Hindlimb muscle (tissue), 1 donor: ENCODE results near the gene DCDC2B. TPM values are rescaled to one million over a fixed set of nuclear protein-coding genes. Genes with fewer than 3 reads are reported as not detected.
A peak's percentile ranks its signal among the peaks of the same experiment; 100 is the strongest.
"Not testable (repeated sequence)": the region's sequence is repeated elsewhere in the genome, so short reads cannot be mapped to it uniquely, and the experiment has no call there.

Experiments used
- DNase-seq: peaks from one replicate; pipeline ENCODE4 v3.0.0-alpha.2; 2013
- polyA plus RNA-seq: library from polyadenylated mRNA; unstranded; fragments of 120-200 nt; gene quantifications from one replicate; pipeline ENCODE4 v1.2.1, GENCODE V29; 2013; ENCODE audit not compliant: insufficient read length

The DCDC2B gene
- 0.67 TPM for polyA plus RNA-seq

DNA sequence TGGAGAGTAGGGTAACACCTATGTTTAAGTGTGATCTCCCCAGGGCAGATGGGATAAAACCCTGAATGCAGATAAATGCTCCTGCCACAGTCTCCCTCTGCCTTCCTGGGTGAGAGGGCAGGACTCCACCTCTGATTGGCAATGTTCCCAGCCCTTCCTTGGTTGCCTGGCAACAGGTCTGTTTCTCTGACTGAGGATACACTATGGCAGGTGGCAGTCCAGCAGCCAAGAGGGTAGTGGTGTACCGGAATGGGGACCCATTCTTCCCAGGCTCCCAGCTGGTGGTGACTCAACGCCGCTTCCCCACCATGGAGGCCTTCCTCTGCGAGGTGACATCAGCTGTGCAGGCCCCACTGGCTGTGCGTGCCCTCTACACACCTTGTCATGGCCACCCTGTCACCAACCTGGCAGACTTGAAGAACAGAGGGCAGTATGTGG lies at the start of gene DCDC2B:
Gene DCDC2B (plus strand): TSS at position 199 of the 438 bp plus-strand sequence. CDS start 5 bp downstream, at position 204.
- DNase-seq, result no peak

- DNase-seq, result no peak
Measured at GRCh38 chr1:32159189-32159588, 49.7 kb upstream of the DCDC2B start.

GRCh38 chr1:32163405-32163804 lies 45.5 kb upstream of the DCDC2B start:
- DNase-seq, result no peak

DNA sequence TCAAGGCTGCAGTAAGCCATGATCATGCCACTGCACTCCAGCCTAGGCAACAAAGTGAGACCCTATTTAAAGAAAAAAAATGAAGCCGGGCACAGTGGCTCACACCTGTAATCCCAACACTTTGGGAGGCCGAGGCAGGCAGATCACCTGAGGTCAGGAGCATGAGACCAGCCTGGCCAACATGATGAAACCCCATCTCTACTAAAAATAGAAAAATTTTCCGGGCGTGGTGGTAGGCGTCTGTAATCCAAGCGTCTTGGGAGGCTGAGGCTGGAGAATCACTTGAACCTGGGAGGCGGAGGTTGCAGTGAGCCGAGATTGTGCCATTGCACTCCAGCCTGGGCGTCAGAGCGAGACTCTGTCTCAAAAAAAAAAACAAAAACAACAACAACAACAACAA lies 43.3 kb upstream of the DCDC2B start:
- not testable (repeated sequence) for DNase-seq

DNA sequence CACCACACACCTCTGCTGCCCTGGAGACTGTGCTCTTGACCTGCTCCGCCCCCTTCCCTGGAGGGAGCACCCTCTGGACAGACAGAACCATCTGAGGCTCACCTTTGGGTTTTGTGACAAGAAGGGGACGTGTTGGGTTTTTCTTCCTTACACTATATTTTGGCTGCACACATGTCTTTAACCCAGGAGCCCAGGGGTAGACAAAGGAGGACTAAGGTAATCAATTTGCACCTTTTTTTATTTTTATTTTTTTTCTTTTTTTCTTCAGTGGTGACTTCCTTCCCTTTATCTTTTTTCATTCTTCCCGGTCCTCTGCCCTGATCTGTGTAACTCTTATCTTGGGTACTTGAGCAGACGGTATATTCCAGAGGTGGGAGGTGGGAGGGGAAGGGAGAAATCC lies 37.9 kb upstream of the DCDC2B start:
- no peak for DNase-seq

- DNase-seq, result no peak
Measured at GRCh38 chr1:32172621-32173245, 36.2 kb upstream of the DCDC2B start.

GRCh38 chr1:32178380-32179192 lies 30.3 kb upstream of the DCDC2B start:
- DNase-seq, result no peak

GRCh38 chr1:32179193-32179442 lies 29.8 kb upstream of the DCDC2B start:
- no peak for DNase-seq

GRCh38 chr1:32179443-32180185 lies 29.3 kb upstream of the DCDC2B start, which contains the start of gene TXLNA:
TXLNA (plus strand) TSS chr1:32179675; CDS start chr1:32180346, 671 bp downstream.
- peak; percentile 95 for DNase-seq

- DNase-seq, result peak; percentile 40
Measured at GRCh38 chr1:32180186-32181060, 28.5 kb upstream of the DCDC2B start.

DNA sequence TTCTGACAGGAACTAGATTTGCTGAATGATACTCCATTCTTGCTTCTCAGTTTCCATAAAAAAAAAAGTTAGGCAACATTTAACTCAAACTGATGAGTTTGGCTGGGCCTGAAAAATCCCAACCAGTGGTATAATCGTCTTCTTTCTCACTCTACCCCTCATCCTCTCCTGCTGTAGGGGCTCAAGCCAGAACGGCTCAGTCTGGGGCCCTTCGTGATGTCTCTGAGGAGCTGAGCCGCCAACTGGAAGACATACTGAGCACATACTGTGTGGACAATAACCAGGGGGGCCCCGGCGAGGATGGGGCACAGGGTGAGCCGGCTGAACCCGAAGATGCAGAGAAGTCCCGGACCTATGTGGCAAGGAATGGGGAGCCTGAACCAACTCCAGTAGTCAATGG lies 27.8 kb upstream of the DCDC2B start:
- no peak for DNase-seq

GRCh38 chr1:32181563-32181962 lies 27.3 kb upstream of the DCDC2B start:
- DNase-seq, result no peak

DNA sequence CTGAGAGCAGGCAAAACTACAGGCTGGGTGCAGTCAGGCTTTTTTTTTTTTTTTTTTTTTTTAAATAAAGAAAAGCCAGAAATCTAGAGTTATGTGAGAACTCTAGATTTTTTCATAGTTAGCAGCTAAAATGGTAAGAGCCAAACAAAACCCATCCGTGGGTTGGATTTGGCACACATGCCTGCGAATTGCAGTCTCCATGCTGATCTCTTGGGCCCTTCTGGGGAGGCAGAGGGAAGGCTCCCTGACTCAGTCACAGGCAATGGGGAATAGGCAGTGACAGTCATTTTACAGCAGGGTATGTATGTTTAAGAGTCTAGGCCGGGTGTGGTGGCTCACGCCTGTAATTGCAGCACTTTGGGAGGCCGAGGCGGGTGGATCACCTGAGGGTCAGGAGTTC lies 26.8 kb upstream of the DCDC2B start:
- no peak for DNase-seq

DNA sequence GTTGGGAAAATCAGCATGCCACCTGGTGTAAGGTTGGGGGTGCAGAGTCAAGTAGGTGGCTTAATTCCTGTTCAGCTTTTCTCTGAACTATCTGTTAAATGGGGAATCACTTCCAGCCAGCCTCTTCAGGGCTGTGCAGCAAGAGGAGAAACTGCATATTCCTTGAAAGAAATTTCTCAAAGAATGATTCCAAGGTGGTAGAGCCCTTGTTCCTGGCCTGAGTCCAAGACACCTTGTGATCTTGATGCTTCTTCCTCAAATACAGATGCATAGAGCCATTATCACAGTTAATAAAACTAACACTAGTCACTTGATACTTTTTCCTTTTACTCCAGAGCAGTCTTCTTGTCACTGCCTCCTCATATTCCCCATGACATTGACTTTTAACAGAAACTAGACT lies 24.2 kb upstream of the DCDC2B start:
- no peak for DNase-seq

GRCh38 chr1:32186077-32186476 lies 22.8 kb upstream of the DCDC2B start:
- DNase-seq, result no peak

DNA sequence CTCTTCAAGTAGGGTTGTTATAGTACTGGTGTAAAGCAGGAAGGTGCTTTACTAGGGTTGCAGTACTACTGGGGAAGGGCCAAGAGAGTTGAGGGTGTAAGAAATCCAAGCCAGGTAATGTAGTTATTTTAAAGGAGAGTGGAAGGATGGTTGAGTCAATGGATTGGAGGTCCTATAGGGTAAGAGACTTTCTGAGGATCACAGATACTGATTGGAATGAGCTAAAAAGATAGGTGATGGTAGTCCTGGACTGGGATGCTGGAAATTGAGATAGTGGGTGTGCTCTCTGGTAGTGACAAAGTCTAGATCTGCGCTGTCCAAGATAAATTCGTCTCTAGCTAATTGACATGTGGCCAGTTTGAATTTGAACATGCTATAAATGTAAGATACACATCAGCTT lies 22.4 kb upstream of the DCDC2B start:
- no peak for DNase-seq

- DNase-seq, result no peak
Measured at GRCh38 chr1:32187850-32188249, 21.0 kb upstream of the DCDC2B start.

DNA sequence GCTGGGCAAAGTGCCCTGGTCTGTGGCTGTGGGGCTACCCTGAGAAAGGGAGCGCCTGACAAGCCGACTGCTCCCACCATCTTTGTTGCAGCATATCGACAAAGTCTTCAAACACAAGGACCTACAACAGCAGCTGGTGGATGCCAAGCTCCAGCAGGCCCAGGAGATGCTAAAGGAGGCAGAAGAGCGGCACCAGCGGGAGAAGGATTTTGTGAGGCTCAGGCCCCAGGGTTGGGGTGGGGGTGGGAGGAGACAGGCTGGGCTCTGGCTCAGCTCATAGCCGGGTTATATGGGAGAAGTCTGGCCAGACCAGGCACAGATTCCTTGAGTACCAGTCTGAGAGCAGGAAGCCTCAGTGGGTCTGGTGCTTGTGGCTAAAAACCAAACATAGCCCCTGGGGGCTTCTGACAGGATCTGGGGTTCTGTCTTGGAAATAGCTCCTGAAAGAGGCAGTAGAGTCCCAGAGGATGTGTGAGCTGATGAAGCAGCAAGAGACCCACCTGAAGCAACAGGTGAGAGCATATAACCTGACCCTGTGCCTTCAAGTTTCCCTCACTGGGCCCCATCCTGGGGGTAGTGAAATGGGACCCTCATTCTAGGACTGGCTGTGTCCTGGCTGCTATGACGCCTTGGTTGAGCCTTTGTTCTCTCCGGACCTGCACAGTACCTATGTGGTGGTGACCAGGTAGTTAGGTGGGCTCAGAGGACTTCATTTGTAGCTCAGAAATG lies 16.5 kb upstream of the DCDC2B start:
- no peak for DNase-seq

- no peak for DNase-seq
Measured at GRCh38 chr1:32194984-32195383, 13.9 kb upstream of the DCDC2B start.

DNA sequence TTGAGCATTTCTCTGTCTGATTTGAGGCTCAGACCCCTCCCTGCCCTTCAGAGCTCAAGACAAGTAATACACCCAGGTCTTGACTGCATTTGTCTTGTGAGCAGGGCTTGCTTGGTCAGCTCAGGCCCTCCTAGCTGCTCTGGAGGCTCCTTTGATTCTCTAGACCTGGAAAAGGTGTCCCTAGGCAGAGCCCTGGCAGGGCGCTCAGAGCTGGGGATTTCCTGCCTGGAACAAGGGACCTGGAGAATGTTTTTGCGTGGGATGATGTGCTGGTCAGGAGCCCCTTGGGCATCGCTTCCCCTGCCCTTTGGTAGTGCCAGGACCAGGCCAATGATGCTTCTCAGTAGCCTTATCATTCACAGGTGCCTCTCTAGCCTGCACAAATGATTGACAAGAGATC lies 13.4 kb upstream of the DCDC2B start:
- DNase-seq, result no peak

DNA sequence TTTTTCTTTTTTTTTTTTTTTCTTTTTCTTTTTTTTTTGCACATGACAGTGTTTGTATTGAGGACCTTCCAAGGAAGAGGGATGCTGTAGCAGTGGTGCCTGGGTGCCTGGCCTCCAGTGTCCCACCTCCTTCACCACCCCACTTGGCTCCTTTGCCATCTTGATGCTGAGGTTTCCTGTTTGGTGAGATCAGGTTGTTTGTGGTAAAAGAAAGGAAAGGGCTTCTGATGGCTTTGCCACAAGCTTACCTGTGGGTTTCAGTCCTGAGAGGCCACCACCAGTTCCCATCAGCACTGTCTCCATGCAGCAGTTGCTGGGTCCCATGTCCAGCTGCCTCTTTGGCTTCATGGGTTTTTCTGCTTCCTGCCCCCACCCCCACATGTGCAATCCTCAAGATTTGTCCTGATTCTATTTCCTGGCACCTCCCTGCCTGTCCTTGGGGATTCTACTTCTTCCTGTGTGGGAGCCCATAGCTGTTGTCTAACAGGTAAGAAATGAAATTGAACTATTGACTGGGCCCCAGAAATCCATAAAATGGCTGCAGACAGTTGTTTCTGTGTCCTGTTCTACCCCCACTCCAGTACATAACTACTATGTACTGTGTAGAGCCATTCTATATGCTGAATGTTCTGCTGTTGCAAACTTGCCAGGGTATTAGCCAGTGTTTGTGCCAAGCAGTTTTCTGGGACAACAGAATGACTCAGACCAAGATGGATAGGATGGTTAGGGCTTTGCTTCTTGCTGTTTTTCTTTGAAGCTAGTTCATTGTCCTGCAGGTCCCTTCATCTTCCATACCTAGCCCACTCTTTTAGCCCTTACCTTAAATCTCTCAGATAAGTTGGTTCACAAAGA lies 12.7 kb upstream of the DCDC2B start:
- no peak for DNase-seq
